K562 (cell line): ENCODE data around the gene TNIK. TPM values are rescaled to one million over a fixed set of nuclear protein-coding genes. Genes with fewer than 3 reads are reported as not detected.

Experiments used
- ATAC-seq: fragments of 200-7000 bp; cut with Tn5 transposase; 3 replicates; pipeline ENCODE4 v1.9.1; 2020; ENCODE audit warnings: moderate library complexity
- BruUV-seq: library from RNA; stranded (reverse); fragments of 400-500 nt; replicated peaks from 2 replicates; lab custom pipeline; 2021; lab: Mats Ljungman, UMichigan
- CTCF ChIA-PET: fragments of 300-600 bp; formaldehyde crosslinking; extraction: SDS; loops from one replicate; lab custom pipeline; 2021; ENCODE audit warnings: low intra/inter-chr PET ratio; lab: Yijun Ruan, JAX
- POLR2A ChIA-PET: fragments of 300-600, 350-650 bp; sonication (Branson Sonifier 250); formaldehyde crosslinking; extraction: SDS; loops from one replicate; lab custom pipeline; 2021; ENCODE audit warnings: antibody characterized with exemption, inconsistent platforms; lab: Yijun Ruan, JAX
- DNase-seq, 4 experiments: peaks; one replicate each; pipeline versions ENCODE4 v3.0.0 to v3.0.0-alpha.2; 2011 to 2018; ENCODE audit warnings: low spot score in 3 of 4, mixed read lengths in 3 of 4; ENCODE audit errors: extremely low read depth in 1 of 4
- FAIRE-seq: peaks from 2 replicates; lab custom pipeline; 2011; peaks lifted over from hg19 to GRCh38; lab: Jason Lieb, UNC
- H2AFZ ChIP-seq: 2 replicates; pipeline ENCODE4 v1.6.0; 2011; ENCODE audit warnings: low read depth, low read length, control low read depth, inconsistent platforms
- H3K27ac ChIP-seq: fragments of 200-600 bp; 3 replicates; pipeline ENCODE4 v1.8.0; 2011; ENCODE audit warnings: low read depth, mild to moderate bottlenecking, control low read depth, inconsistent platforms, low read length, moderate library complexity, mixed read lengths; ENCODE audit errors: extremely low read depth
- H3K27me3 ChIP-seq, 2 experiments: fragments of 300-600 bp in 1 of 2; 2 replicates in 1 of 2; 3 replicates in 1 of 2; pipeline versions ENCODE4 v1.6.0 to v1.8.0; 2011; ENCODE audit warnings: inconsistent platforms in 2 of 2, low read length in 2 of 2, mild to moderate bottlenecking in 1 of 2, mixed read lengths in 1 of 2, moderate library complexity in 1 of 2; ENCODE audit not compliant: control insufficient read depth in 2 of 2, insufficient read depth in 2 of 2
- H3K36me3 ChIP-seq: fragments of 300-600 bp; 3 replicates; pipeline ENCODE4 v1.8.0; 2011; ENCODE audit warnings: mild to moderate bottlenecking, low read length, inconsistent platforms; ENCODE audit not compliant: control insufficient read depth, insufficient read depth
- H3K4me1 ChIP-seq, 2 experiments: fragments of 200-600 bp in 1 of 2; replicated peaks in 1 of 2; 2 replicates in 1 of 2; 3 replicates in 1 of 2; pipeline versions ENCODE4 v1.5.1 to v1.8.0; 2011; ENCODE audit warnings: inconsistent platforms in 2 of 2, low read length in 2 of 2, mild to moderate bottlenecking in 1 of 2, mixed read lengths in 1 of 2, moderate library complexity in 1 of 2; ENCODE audit not compliant: control insufficient read depth in 2 of 2, insufficient read depth in 2 of 2
- H3K4me2 ChIP-seq: 2 replicates; pipeline ENCODE4 v1.6.1; 2011; ENCODE audit warnings: low read length, control low read depth, inconsistent platforms, mixed read lengths; ENCODE audit not compliant: insufficient read depth
- H3K4me3 ChIP-seq: fragments of 200-600 bp; sonication (generic), shearing (Covaris generic); 2 replicates; pipeline ENCODE4 v1.5.1; 2016; ENCODE audit warnings: control low read depth, inconsistent platforms
- H3K79me2 ChIP-seq: fragments of 200-600 bp; 3 replicates; pipeline ENCODE4 v1.8.0; 2011; ENCODE audit warnings: low read length, inconsistent platforms; ENCODE audit not compliant: control insufficient read depth, insufficient read depth
- H3K9ac ChIP-seq, 2 experiments: 2 replicates each; pipeline versions ENCODE4 v1.6.0 to v1.6.1; 2011; ENCODE audit warnings: low read depth in 2 of 2, low read length in 2 of 2, control low read depth in 1 of 2, inconsistent platforms in 1 of 2, mild to moderate bottlenecking in 1 of 2, mixed read lengths in 1 of 2; ENCODE audit not compliant: insufficient read depth in 1 of 2
- H3K9me1 ChIP-seq: one replicate; pipeline ENCODE4 v1.6.0; 2011; ENCODE audit warnings: inconsistent platforms, mild to moderate bottlenecking, low read length, moderate library complexity; ENCODE audit not compliant: control insufficient read depth, insufficient read depth
- H3K9me3 ChIP-seq: replicated peaks from 2 replicates; pipeline ENCODE4 v1.5.1; 2011; ENCODE audit warnings: low read depth, low read length, inconsistent platforms; ENCODE audit not compliant: control insufficient read depth, insufficient read depth
- H4K20me1 ChIP-seq: replicated peaks from 2 replicates; pipeline ENCODE4 v1.6.1; 2011; ENCODE audit warnings: low read length, inconsistent platforms, mixed read lengths; ENCODE audit not compliant: control insufficient read depth, insufficient read depth
- MTA1 ChIP-seq: fragments of 450-650 bp; IDR thresholded peaks from 2 replicates; pipeline ENCODE4 v1.6.1; 2017; ENCODE audit warnings: borderline replicate concordance
- PRDM10 ChIP-seq: fragments of 450-650 bp; IDR thresholded peaks from 2 replicates; pipeline ENCODE4 v1.6.1; 2018; ENCODE audit not compliant: partially characterized antibody
- RERE ChIP-seq: sonication (generic); formaldehyde crosslinking; IDR thresholded peaks from 2 replicates; pipeline ENCODE4 v1.8.0; 2023; ENCODE audit warnings: missing genetic modification reagents, mild to moderate bottlenecking, borderline replicate concordance
- UBTF ChIP-seq, 2 experiments: IDR thresholded peaks; 2 replicates each; pipeline ENCODE4 v1.6.1; 2012; ENCODE audit warnings: improper control_type of control experiment in 2 of 2, low read depth in 2 of 2, low read length in 2 of 2, borderline replicate concordance in 1 of 2
- WGBS: fragments of 100-300 bp; shearing (Covaris generic); methylation state at CpG from one replicate; pipeline ENCODE4 v1.1.6; 2016; ENCODE audit warnings: low coverage, mixed read lengths; ENCODE audit not compliant: insufficient coverage; ENCODE audit errors: missing lambda C conversion rate; 5-methylcytosine and 5-hydroxymethylcytosine counted together
- in situ Hi-C: fragments of 300-500 bp; cut with MboI; formaldehyde crosslinking; loops from 4 replicates; pipeline ENCODE4 v1.15.0; 2018; ENCODE audit warnings: inconsistent platforms, mixed read lengths
- intact Hi-C: fragments of 100-400 bp; cut with micrococcal nuclease; formaldehyde crosslinking; loops from 2 replicates; pipeline ENCODE4 v1.14.2; 2022
- polyA plus RNA-seq, 8 experiments: library from polyadenylated mRNA; depleted of rRNA in 4 of 8; stranded (reverse) in 5 of 8; unstranded in 3 of 8; fragments of >200 nt; fragmentation: Nextera tagmentation in 2 of 8; fragmentation: Illumina TruSeq in 1 of 8; extraction: Ambion mirVana in 2 of 8; extraction: Trizol in 1 of 8; gene quantifications; 2 replicates each; pipeline versions ENCODE4 v1.2.1 to v1.2.3, GENCODE V29; 2011 to 2014; ENCODE audit warnings: inconsistent platforms in 1 of 8, missing spikeins in 1 of 8
- total RNA-seq, 7 experiments: library from RNA; depleted of rRNA in 6 of 7; stranded (reverse); fragments of >200 nt in 6 of 7; fragmentation: Illumina TruSeq in 2 of 7; extraction: Trizol in 2 of 7; gene quantifications; 2 replicates each; pipeline versions ENCODE4 v1.2.1 to v1.2.3, GENCODE V29; 2011 to 2021; ENCODE audit warnings: low replicate concordance in 1 of 7

Gene TNIK
- total and polyA plus RNA-seq, 9 of the 15 experiments (the other 6 are each of a cell fraction or from before 2014, with no cell fraction given), result 6.6 to 39.0 (median 24.7) TPM

- no peak for TF ChIP-seq RERE
Observed at GRCh38 chr3:171093462-171093861, 366.7 kb downstream of the TNIK start (continued).

- in situ Hi-C loops, result no loop called here
- Histone ChIP-seq H2AFZ (no peak overlapping the region), H3K4me3 (no peak overlapping the region), H3K79me2 (no peaks in the 10 kb centered on the region), H3K36me3 (peaks cover 2% of the 10 kb centered on the region; the same call in 1 of the 3 replicates), H3K4me2 (no peak overlapping the region), H4K20me1 (no peaks in the 10 kb centered on the region), H3K9me1 (no peaks in the 10 kb centered on the region), H3K27me3 (no peaks in the 10 kb centered on the region), H3K9me3 (no peaks in the 10 kb centered on the region), H3K9ac (no peak overlapping the region)
- intact Hi-C loops, result no loop called here
- CTCF ChIA-PET, result no interaction called here
- 75% methylated on average over 1 of the region's 1 CpG for WGBS
- no peak for ATAC-seq
- DNase-seq, result no peak
- no peak for FAIRE-seq
- TF ChIP-seq MTA1 (no peak), UBTF (IDR thresholded peaks at IDR 0.05; ENCODE audit: borderline replicate concordance in 1 of 2, low read depth in 2 of 2, low read length in 2 of 2) (no peak), PRDM10 (no peak)
- TF ChIP-seq, all 486 proteins: peak for 0
- Histone ChIP-seq H3K4me1 (peaks cover 0 to 3% of the 10 kb centered on the region in 2 experiments; a peak in 2 of 5 replicates), H3K27ac (no peak overlapping the region)
- no TSS peak for BruUV-seq
- POLR2A ChIA-PET, result no interaction called here
Observed at GRCh38 chr3:171092467-171092911, 367.7 kb downstream of the TNIK start.
